Breast epithelium (tissue), 4 donors: ENCODE results near the gene ZCCHC14. TPM values are rescaled to one million over a fixed set of nuclear protein-coding genes. Genes with fewer than 3 reads are reported as not detected.
A peak's percentile ranks its signal among the peaks of the same experiment; 100 is the strongest.
"Not testable (repeated sequence)": the region's sequence is repeated elsewhere in the genome, so short reads cannot be mapped to it uniquely, and the experiment has no call there.

Experiments used
- DNase-seq, 2 donors: peaks; one replicate each; pipeline ENCODE4 v3.0.0-alpha.2; 2019; ENCODE audit warnings: low spot score in 2 of 2
- H3K27ac ChIP-seq, 2 donors: fragments of 200-600 bp; sonication (generic) in 1 of 2; one replicate each; pipeline ENCODE4 v1.5.1; 2016 to 2019; ENCODE audit warnings: mild to moderate bottlenecking in 1 of 2
- H3K27me3 ChIP-seq, 2 donors: fragments of 200-600 bp; sonication (generic) in 1 of 2; one replicate each; pipeline versions ENCODE4 v1.5.1 to v1.6.0; 2017 to 2019; ENCODE audit warnings: control low read depth in 1 of 2, mild to moderate bottlenecking in 1 of 2
- H3K36me3 ChIP-seq: fragments of 200-600 bp; one replicate; pipeline ENCODE4 v1.5.1; 2019
- H3K4me1 ChIP-seq, 2 donors: fragments of 200-600 bp; sonication (generic); one replicate each; pipeline ENCODE4 v1.5.1; 2016 to 2019; ENCODE audit warnings: control low read depth in 1 of 2
- H3K4me3 ChIP-seq, 3 donors: fragments of 200-600 bp; sonication (generic); 1 replicate in 2 of 3; 2 replicates in 1 of 3; pipeline ENCODE4 v1.5.1; 2016 to 2019; ENCODE audit warnings: mild to moderate bottlenecking in 3 of 3, moderate library complexity in 2 of 3
- H3K9me3 ChIP-seq, 2 donors: fragments of 200-600 bp; sonication (generic) in 1 of 2; one replicate each; pipeline ENCODE4 v1.5.1; 2016 to 2019; ENCODE audit warnings: control low read depth in 1 of 2
- CTCF ChIP-seq, 3 donors: fragments of 450-650 bp; IDR thresholded peaks; one replicate each; pipeline ENCODE4 v1.5.1; 2016 to 2017; ENCODE audit warnings: antibody characterized with exemption in 3 of 3, mild to moderate bottlenecking in 3 of 3, moderate library complexity in 3 of 3
- POLR2A ChIP-seq: fragments of 450-650 bp; IDR thresholded peaks from one replicate; pipeline ENCODE4 v1.6.1; 2016; ENCODE audit warnings: antibody characterized with exemption, mild to moderate bottlenecking, moderate library complexity
- POLR2AphosphoS5 ChIP-seq, 3 donors: sonication (generic); formaldehyde crosslinking; IDR thresholded peaks; one replicate each; pipeline ENCODE4 v1.6.1; 2017; ENCODE audit warnings: antibody characterized with exemption in 3 of 3
- intact Hi-C: fragments of 100-400 bp; cut with DNase I; formaldehyde crosslinking; loops from one replicate; pipeline ENCODE4 v1.15.1; 2023; ENCODE audit warnings: low total_unique reads
- total RNA-seq, 3 donors: library from RNA; depleted of rRNA; stranded (reverse); fragments of >200 nt; gene quantifications; one replicate each; pipeline ENCODE4 v1.1.0, GENCODE V29; 2016

ZCCHC14 gene
- total RNA-seq, 3 donors from 2014 or later = 15.2 to 21.0 (median 18.7) TPM

DNA sequence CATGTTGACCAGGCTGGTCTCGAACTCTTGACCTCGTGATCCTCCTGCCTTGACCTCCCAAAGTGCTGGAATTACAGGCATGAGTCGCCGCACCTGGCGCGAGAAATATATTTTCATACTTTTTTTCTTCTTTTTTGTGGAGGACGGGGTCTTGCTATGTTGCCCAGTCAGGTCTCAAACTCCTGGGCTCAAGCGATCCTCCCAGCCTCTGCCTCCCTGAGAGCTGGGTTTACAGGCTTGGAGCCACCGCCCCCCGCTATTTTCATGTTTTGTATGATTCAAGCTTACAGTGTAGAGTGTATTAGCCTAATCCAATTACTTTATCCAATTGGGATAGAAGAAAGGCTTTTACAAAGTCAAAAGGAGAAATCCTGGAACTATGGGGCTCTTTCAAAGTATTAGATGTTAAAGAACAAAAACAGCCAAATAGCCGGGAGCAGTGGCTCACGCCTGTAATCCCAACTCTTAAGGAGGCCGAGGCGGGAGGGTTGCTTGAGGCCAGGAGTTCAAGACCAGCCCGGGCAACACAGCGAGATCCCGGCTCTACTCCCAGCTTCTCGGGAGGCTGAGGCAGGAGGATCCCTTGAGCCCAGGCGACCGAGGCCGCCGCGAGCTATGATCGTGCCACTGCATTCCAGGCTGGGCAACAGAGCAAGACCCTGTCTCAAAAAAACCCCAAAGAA lies 102.0 kb downstream of the ZCCHC14 start:
- Histone ChIP-seq H3K36me3 (no peaks in the 10 kb centered on the region), H3K9me3 (no peaks in the 10 kb centered on the region), H3K27me3 (no peaks in the 10 kb centered on the region), H3K4me1 (peaks cover 9 to 25% of the 10 kb centered on the region in 2 donors), H3K4me3 (peak overlapping the region; percentile 69 to 97 (median 86)), H3K27ac (peak overlapping the region; percentile 99 to 100)
- no peak for TF ChIP-seq POLR2AphosphoS5 (IDR thresholded peaks at IDR 0.05)
- no peak for TF ChIP-seq CTCF (IDR thresholded peaks at IDR 0.05)
- TF ChIP-seq POLR2A = no peak
- DNase-seq = no peak
- intact Hi-C loops = no loop called here

- H3K36me3 ChIP-seq, H3K9me3 ChIP-seq, H3K27me3 ChIP-seq, intact Hi-C loops, H3K4me3 ChIP-seq, DNase-seq: not testable (repeated sequence)
- Histone ChIP-seq H3K27ac (peak overlapping the region; percentile 14 to 96), H3K4me1 (peaks cover 9 to 21% of the 10 kb centered on the region in 2 donors)
These were observed 102.9 kb downstream of the ZCCHC14 start for GRCh38 chr16:87389914-87390313.

GRCh38 chr16:87389245-87389644 lies 103.6 kb downstream of the ZCCHC14 start:
- Histone ChIP-seq H3K27ac (peak overlapping the region; percentile 52 to 96), H3K4me1 (peaks cover 9 to 16% of the 10 kb centered on the region in 2 donors), H3K27me3 (no peaks in the 10 kb centered on the region), H3K36me3 (no peaks in the 10 kb centered on the region), H3K4me3 (no peak overlapping the region), H3K9me3 (no peaks in the 10 kb centered on the region)
- TF ChIP-seq POLR2A = no peak
- no peak for TF ChIP-seq CTCF (IDR thresholded peaks at IDR 0.05)
- no peak for TF ChIP-seq POLR2AphosphoS5 (IDR thresholded peaks at IDR 0.05)
- DNase-seq = no peak
- intact Hi-C loops = no loop called here

GRCh38 chr16:87388818-87389134 lies 104.0 kb downstream of the ZCCHC14 start:
- H3K36me3 ChIP-seq = no peaks in the 10 kb centered on the region
- H3K27ac ChIP-seq = peak overlapping the region; percentile 96
- TF ChIP-seq POLR2A (no peak), POLR2AphosphoS5 (IDR thresholded peaks at IDR 0.05) (no peak), CTCF (IDR thresholded peaks at IDR 0.05) (no peak)
- DNase-seq = no peak
- no peaks in the 10 kb centered on the region for H3K27me3 ChIP-seq
- intact Hi-C loops = no loop called here
- peak overlapping the region in 2 of 3 donors; percentile 34 to 56 for H3K4me3 ChIP-seq
- H3K9me3 ChIP-seq = no peaks in the 10 kb centered on the region
- H3K4me1 ChIP-seq = peaks cover 9 to 11% of the 10 kb centered on the region in 2 donors

DNA sequence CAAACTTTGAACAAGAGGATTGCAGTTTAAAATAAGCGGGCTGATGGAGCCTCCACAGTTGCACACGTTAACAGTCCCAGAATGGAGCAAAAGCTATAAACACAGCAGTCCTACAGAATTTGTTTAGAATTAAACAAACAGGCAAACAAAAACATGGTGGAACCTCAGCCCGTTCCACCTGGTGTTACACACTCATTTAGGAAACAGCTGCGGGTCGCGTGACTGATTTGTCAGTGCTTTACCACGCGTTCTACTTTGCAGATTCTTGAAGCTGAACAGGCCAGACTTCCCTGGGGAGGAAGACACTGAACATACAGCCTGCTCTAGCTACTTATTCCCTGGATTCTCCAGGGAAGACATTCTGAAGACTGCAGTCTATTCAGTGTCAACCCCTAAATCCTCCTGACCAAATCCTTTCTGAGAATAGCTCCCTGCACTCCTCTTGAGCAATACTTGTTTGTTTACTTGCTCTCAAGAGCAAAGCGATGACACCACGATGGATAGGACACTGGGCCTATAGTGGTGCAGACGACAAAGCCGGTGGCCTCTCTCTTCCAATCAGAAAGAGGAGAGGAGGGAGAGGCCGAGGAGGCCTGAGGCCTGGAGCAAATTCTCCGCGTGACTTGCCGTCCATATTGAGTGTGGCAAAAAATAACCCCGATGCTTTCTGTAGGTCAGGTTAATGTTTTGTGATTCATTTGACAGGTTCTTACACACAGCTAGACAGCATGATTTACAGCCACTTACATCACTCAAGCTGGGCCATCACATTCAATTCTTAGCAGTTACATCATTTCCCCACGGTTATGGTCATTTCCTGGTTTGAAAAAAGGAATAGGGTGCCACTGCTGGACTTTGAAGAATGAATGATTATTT lies 104.6 kb downstream of the ZCCHC14 start:
- Histone ChIP-seq H3K27me3 (no peaks in the 10 kb centered on the region), H3K4me3 (peak overlapping the region in 2 of 3 donors; percentile 34 to 56), H3K4me1 (peaks cover 7 to 9% of the 10 kb centered on the region in 2 donors), H3K27ac (peak overlapping the region; percentile 96), H3K36me3 (no peaks in the 10 kb centered on the region), H3K9me3 (no peaks in the 10 kb centered on the region)
- intact Hi-C loops = no loop called here
- peak; percentile 91 to 97 for DNase-seq
- peak; percentile 73 for TF ChIP-seq POLR2A
- peak; percentile 93 to 96 (median 94) for TF ChIP-seq POLR2AphosphoS5 (IDR thresholded peaks at IDR 0.05)
- TF ChIP-seq CTCF (IDR thresholded peaks at IDR 0.05) = peak in 1 of 3 donors; percentile 14

- Histone ChIP-seq H3K4me1 (peaks cover 9 to 22% of the 10 kb centered on the region in 2 donors), H3K4me3 (peak overlapping the region; percentile 80 to 97 (median 81)), H3K27ac (peak overlapping the region; percentile 91 to 95)
- DNase-seq, H3K9me3 ChIP-seq, intact Hi-C loops, H3K36me3 ChIP-seq, H3K27me3 ChIP-seq: not testable (repeated sequence)
These were observed 108.0 kb downstream of the ZCCHC14 start for GRCh38 chr16:87384875-87385167.
